Keratinocyte (primary cell): ENCODE data around the gene OPRD1. TPM values are rescaled to one million over a fixed set of nuclear protein-coding genes. Genes with fewer than 3 reads are reported as not detected.
A peak's percentile ranks its signal among the peaks of the same experiment; 100 is the strongest.

Experiments used
- DNase-seq: peaks from one replicate; pipeline ENCODE4 v3.0.0-alpha.2; 2011; ENCODE audit warnings: low read depth, missing footprints, low spot score
- FAIRE-seq: peaks from 2 replicates; lab custom pipeline; 2011; peaks lifted over from hg19 to GRCh38; lab: Jason Lieb, UNC
- H2AFZ ChIP-seq: 2 replicates; pipeline ENCODE4 v1.6.0; 2012; ENCODE audit warnings: low read length, control low read depth, inconsistent platforms; ENCODE audit not compliant: control insufficient read depth
- H3K27ac ChIP-seq: 2 replicates; pipeline ENCODE4 v1.5.1; 2011; ENCODE audit warnings: low read length; ENCODE audit not compliant: control insufficient read depth, insufficient read depth
- H3K27me3 ChIP-seq: 3 replicates; pipeline ENCODE4 v1.6.0; 2011; ENCODE audit warnings: low read length; ENCODE audit not compliant: control insufficient read depth, insufficient read depth; ENCODE audit errors: extremely low read depth
- H3K36me3 ChIP-seq, 2 experiments: 2 replicates in 1 of 2; 3 replicates in 1 of 2; pipeline ENCODE4 v1.5.1; 2011; ENCODE audit warnings: low read length in 2 of 2, mild to moderate bottlenecking in 1 of 2; ENCODE audit not compliant: control insufficient read depth in 2 of 2, insufficient read depth in 2 of 2; ENCODE audit errors: extremely low read depth in 1 of 2
- H3K4me1 ChIP-seq: 3 replicates; pipeline ENCODE4 v1.5.1; 2011; ENCODE audit warnings: low read length; ENCODE audit not compliant: control insufficient read depth, insufficient read depth; ENCODE audit errors: extremely low read depth
- H3K4me2 ChIP-seq: 3 replicates; pipeline ENCODE4 v1.6.0; 2011; ENCODE audit warnings: low read depth, low read length; ENCODE audit not compliant: control insufficient read depth, insufficient read depth; ENCODE audit errors: extremely low read depth
- H3K4me3 ChIP-seq, 3 experiments: fragments of 200-600 bp in 1 of 3; sonication (generic) in 1 of 3; 2 replicates in 2 of 3; 3 replicates in 1 of 3; pipeline ENCODE4 v1.5.1; 2011 to 2016; ENCODE audit warnings: low read length in 3 of 3, mild to moderate bottlenecking in 3 of 3, control low read depth in 2 of 3, inconsistent platforms in 1 of 3, low read depth in 1 of 3, mixed read lengths in 1 of 3, mixed run types in 1 of 3, moderate library complexity in 1 of 3; ENCODE audit not compliant: control insufficient read depth in 2 of 3, insufficient read depth in 2 of 3; ENCODE audit errors: extremely low read depth in 1 of 3
- H3K79me2 ChIP-seq: 2 replicates; pipeline ENCODE4 v1.6.0; 2012; ENCODE audit warnings: low read length; ENCODE audit not compliant: control insufficient read depth, insufficient read depth
- H3K9ac ChIP-seq: 3 replicates; pipeline ENCODE4 v1.6.0; 2011; ENCODE audit warnings: low read length; ENCODE audit not compliant: control insufficient read depth, insufficient read depth; ENCODE audit errors: extremely low read depth
- H3K9me1 ChIP-seq: 3 replicates; pipeline ENCODE4 v1.6.0; 2011; ENCODE audit warnings: low read length; ENCODE audit not compliant: control insufficient read depth, insufficient read depth; ENCODE audit errors: extremely low read depth
- H3K9me3 ChIP-seq: 2 replicates; pipeline ENCODE4 v1.5.1; 2012; ENCODE audit warnings: low read depth, low read length; ENCODE audit not compliant: control insufficient read depth
- H4K20me1 ChIP-seq: 3 replicates; pipeline ENCODE4 v1.6.0; 2011; ENCODE audit warnings: low read length; ENCODE audit not compliant: control insufficient read depth, insufficient read depth; ENCODE audit errors: extremely low read depth
- CTCF ChIP-seq, 3 experiments: IDR thresholded peaks in 1 of 3; conservative IDR thresholded peaks in 1 of 3; optimal IDR thresholded peaks in 1 of 3; 2 replicates in 2 of 3; 3 replicates in 1 of 3; pipeline versions ENCODE3 to v1.5.1; 2011; ENCODE audit warnings: low read length in 3 of 3, mild to moderate bottlenecking in 3 of 3, moderate library complexity in 2 of 3, control low read depth in 1 of 3, inconsistent platforms in 1 of 3; ENCODE audit not compliant: insufficient read depth in 2 of 3; ENCODE audit errors: extremely low read depth in 1 of 3
- EZH2 ChIP-seq: IDR thresholded peaks from one replicate; pipeline ENCODE4 v1.6.1; 2012; ENCODE audit warnings: inconsistent platforms, mild to moderate bottlenecking, low read length, moderate library complexity
- dilution Hi-C: fragments of 300-500 bp; cut with MboI; formaldehyde crosslinking; loops from one replicate; pipeline ENCODE4 v1.7.0; 2020; ENCODE audit warnings: low sequenced_read_pairs; ENCODE audit not compliant: extremely low pct_ligation_motif_present
- polyA plus RNA-seq, 5 experiments: library from polyadenylated mRNA; depleted of rRNA in 3 of 5; stranded (reverse) in 3 of 5; stranded (forward) in 1 of 5; unstranded in 1 of 5; fragments of >200 nt; gene quantifications; 1 replicate in 1 of 5; 2 replicates in 3 of 5; 3 replicates in 1 of 5; pipeline versions ENCODE4 v1.2.1 to v1.2.3, GENCODE V29; 2011 to 2012; ENCODE audit warnings: missing spikeins in 2 of 5, low read depth in 1 of 5, low replicate concordance in 1 of 5

Gene OPRD1
- polyA plus RNA-seq, 1 donor (not counting 4 experiments of a cell fraction or from before 2014, with no cell fraction given): not detected

- peaks cover 7% of the 10 kb centered on the region for H3K4me1 ChIP-seq
- no peak for FAIRE-seq
- no peaks in the 10 kb centered on the region for H3K27me3 ChIP-seq
- no peaks in the 10 kb centered on the region for H3K9me1 ChIP-seq
- no peaks in the 10 kb centered on the region for H4K20me1 ChIP-seq
- peak overlapping the region; percentile 91 for H3K4me2 ChIP-seq
- H3K4me3 ChIP-seq: peak overlapping the region; percentile 21 to 67 (median 56)
- no peak for DNase-seq
- peak overlapping the region; percentile 47 for H3K27ac ChIP-seq
- no peaks in the 10 kb centered on the region for H3K9me3 ChIP-seq
- H3K9ac ChIP-seq: peak overlapping the region; percentile 69
- dilution Hi-C loops: no loop called here
- H3K79me2 ChIP-seq: no peaks in the 10 kb centered on the region
- H2AFZ ChIP-seq: peak overlapping the region; percentile 76
- TF ChIP-seq CTCF (optimal IDR thresholded peaks at IDR 0.05 in 1 of 3, IDR thresholded peaks at IDR 0.05 in 1 of 3, conservative IDR thresholded peaks at IDR 0.05 in 1 of 3; ENCODE audit: extremely low read depth in 1 of 3, insufficient read depth in 2 of 3, low read length in 3 of 3) (no peak), EZH2 (no peak)
- H3K36me3 ChIP-seq: peaks cover 6% of the 10 kb centered on the region in 2 experiments
Observed at GRCh38 chr1:28775121-28775942, 36.6 kb upstream of the OPRD1 start.

- Histone ChIP-seq H3K9me3 (no peaks in the 10 kb centered on the region), H3K4me3 (no peak overlapping the region), H3K4me2 (no peak overlapping the region), H3K9ac (no peak overlapping the region), H3K36me3 (peaks cover 1 to 6% of the 10 kb centered on the region in 2 experiments), H3K27me3 (no peaks in the 10 kb centered on the region), H3K9me1 (no peaks in the 10 kb centered on the region), H3K79me2 (no peaks in the 10 kb centered on the region), H3K27ac (no peak overlapping the region), H4K20me1 (no peaks in the 10 kb centered on the region), H2AFZ (no peak overlapping the region), H3K4me1 (peaks cover 7% of the 10 kb centered on the region)
- DNase-seq (no peak), FAIRE-seq (no peak)
- TF ChIP-seq EZH2 (no peak), CTCF (optimal IDR thresholded peaks at IDR 0.05 in 1 of 3, IDR thresholded peaks at IDR 0.05 in 1 of 3, conservative IDR thresholded peaks at IDR 0.05 in 1 of 3; ENCODE audit: extremely low read depth in 1 of 3, insufficient read depth in 2 of 3, low read length in 3 of 3) (no peak)
- dilution Hi-C loops: no loop called here
Observed at GRCh38 chr1:28776341-28776740, 35.6 kb upstream of the OPRD1 start.
